Mammary epithelial cell (primary cell): Measurements from ENCODE around the gene MAML2.

Experiments used
- EZH2 ChIP-seq: IDR thresholded peaks from 2 replicates; pipeline ENCODE4 v1.6.1; 2012; ENCODE audit warnings: low read length, inconsistent platforms, borderline replicate concordance
- TF ChIP-seq, protein P1 (sequence below), 2 donors: IDR thresholded peaks in 1 of 2; conservative IDR thresholded peaks in 1 of 2; 2 replicates each; pipeline ENCODE4 v1.5.1; 2011 to 2012; ENCODE audit warnings: inconsistent platforms in 2 of 2, low read length in 2 of 2, mild to moderate bottlenecking in 2 of 2, control low read depth in 1 of 2, low read depth in 1 of 2; ENCODE audit not compliant: insufficient read depth in 1 of 2; ENCODE audit errors: extremely low read depth in 1 of 2

DNA sequence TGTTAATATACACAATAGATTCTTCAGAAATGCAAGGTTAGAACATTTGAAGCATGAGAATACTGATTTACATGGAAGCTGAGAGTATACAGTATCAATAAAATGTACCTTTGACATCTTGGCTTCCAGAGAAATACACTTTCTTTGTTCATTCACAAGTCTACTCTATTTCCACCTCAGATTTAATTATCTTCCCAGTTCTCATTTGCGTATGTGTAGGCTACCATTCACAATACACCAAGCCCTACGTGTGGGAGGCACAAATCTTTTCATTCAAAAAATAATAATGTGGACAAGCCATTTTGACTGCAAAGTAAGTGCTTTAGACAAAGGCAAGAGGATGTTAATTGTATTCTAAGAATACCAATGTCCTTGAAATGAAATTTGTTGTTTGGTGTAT lies 286.4 kb downstream of the MAML2 start:
- TF ChIP-seq, protein P1, sequence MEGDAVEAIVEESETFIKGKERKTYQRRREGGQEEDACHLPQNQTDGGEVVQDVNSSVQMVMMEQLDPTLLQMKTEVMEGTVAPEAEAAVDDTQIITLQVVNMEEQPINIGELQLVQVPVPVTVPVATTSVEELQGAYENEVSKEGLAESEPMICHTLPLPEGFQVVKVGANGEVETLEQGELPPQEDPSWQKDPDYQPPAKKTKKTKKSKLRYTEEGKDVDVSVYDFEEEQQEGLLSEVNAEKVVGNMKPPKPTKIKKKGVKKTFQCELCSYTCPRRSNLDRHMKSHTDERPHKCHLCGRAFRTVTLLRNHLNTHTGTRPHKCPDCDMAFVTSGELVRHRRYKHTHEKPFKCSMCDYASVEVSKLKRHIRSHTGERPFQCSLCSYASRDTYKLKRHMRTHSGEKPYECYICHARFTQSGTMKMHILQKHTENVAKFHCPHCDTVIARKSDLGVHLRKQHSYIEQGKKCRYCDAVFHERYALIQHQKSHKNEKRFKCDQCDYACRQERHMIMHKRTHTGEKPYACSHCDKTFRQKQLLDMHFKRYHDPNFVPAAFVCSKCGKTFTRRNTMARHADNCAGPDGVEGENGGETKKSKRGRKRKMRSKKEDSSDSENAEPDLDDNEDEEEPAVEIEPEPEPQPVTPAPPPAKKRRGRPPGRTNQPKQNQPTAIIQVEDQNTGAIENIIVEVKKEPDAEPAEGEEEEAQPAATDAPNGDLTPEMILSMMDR (conservative IDR thresholded peaks at IDR 0.05 in 1 of 2, IDR thresholded peaks at IDR 0.05 in 1 of 2; ENCODE audit: extremely low read depth in 1 of 2, insufficient read depth in 1 of 2, low read depth in 1 of 2, low read length in 2 of 2): no peak
- TF ChIP-seq EZH2: no peak
